SHP77 (cell line): Measurements from ENCODE around the gene GFOD1.
"Not testable (repeated sequence)": the region's sequence is repeated elsewhere in the genome, so short reads cannot be mapped to it uniquely, and the experiment has no call there.

Experiments used
- DNase-seq, 2 experiments: peaks; one replicate each; lab custom pipeline; 2025; lab: John Stamatoyannopoulos, UW

The GFOD1 gene

GRCh38 chr6:13404892-13405254 is 82.5 kb downstream of the GFOD1 start:
- DNase-seq: no peak

- no peak for DNase-seq
Measured at GRCh38 chr6:13404228-13404891, 83.0 kb downstream of the GFOD1 start.

- no peak for DNase-seq
Measured at GRCh38 chr6:13402711-13403110, 84.7 kb downstream of the GFOD1 start.

- no peak for DNase-seq
Measured at GRCh38 chr6:13400772-13401171, 86.6 kb downstream of the GFOD1 start.

GRCh38 chr6:13398421-13398994 is 88.9 kb downstream of the GFOD1 start:
- DNase-seq: no peak

GRCh38 chr6:13398069-13398381 is 89.4 kb downstream of the GFOD1 start:
- DNase-seq: no peak

- DNase-seq: peak in 1 of 2 experiments; percentile 15
Measured at GRCh38 chr6:13397359-13398068, 89.9 kb downstream of the GFOD1 start.

GRCh38 chr6:13396241-13396792 is 91.1 kb downstream of the GFOD1 start:
- no peak for DNase-seq

- DNase-seq: peak; percentile 8 to 43
Measured at GRCh38 chr6:13395272-13396237, 91.8 kb downstream of the GFOD1 start.

- no peak for DNase-seq
Measured at GRCh38 chr6:13392462-13392861, 94.9 kb downstream of the GFOD1 start.

- DNase-seq: no peak
Measured at GRCh38 chr6:13391537-13391936, 95.9 kb downstream of the GFOD1 start.

GRCh38 chr6:13390658-13391057 is 96.7 kb downstream of the GFOD1 start:
- no peak for DNase-seq

GRCh38 chr6:13389237-13389636 is 98.2 kb downstream of the GFOD1 start:
- not testable (repeated sequence) for DNase-seq

GRCh38 chr6:13388769-13389168 is 98.6 kb downstream of the GFOD1 start:
- not testable (repeated sequence) for DNase-seq

- no peak for DNase-seq
Measured at GRCh38 chr6:13384966-13385365, 102.4 kb downstream of the GFOD1 start.

- DNase-seq: no peak
Measured at GRCh38 chr6:13384506-13384905, 102.9 kb downstream of the GFOD1 start.

- no peak for DNase-seq
Measured at GRCh38 chr6:13383328-13384163, 103.9 kb downstream of the GFOD1 start.

GRCh38 chr6:13380761-13381160 is 106.6 kb downstream of the GFOD1 start:
- DNase-seq: no peak

GRCh38 chr6:13378669-13379590 is 108.5 kb downstream of the GFOD1 start:
- peak; percentile 70 to 84 for DNase-seq
